Left colon (tissue), 2 donors: ENCODE results near the gene CSNK1A1L. TPM values are rescaled to one million over a fixed set of nuclear protein-coding genes. Genes with fewer than 3 reads are reported as not detected.
A peak's percentile ranks its signal among the peaks of the same experiment; 100 is the strongest.
"Not testable (repeated sequence)": the region's sequence is repeated elsewhere in the genome, so short reads cannot be mapped to it uniquely, and the experiment has no call there.

Experiments
- ATAC-seq: fragments of 200-7000 bp; cut with Tn5 transposase; one replicate; pipeline ENCODE4 v1.9.1; 2020; ENCODE audit warnings: mild to moderate bottlenecking, moderate library complexity
- DNase-seq, 2 donors: peaks; one replicate each; pipeline ENCODE4 v3.0.0-alpha.2; 2020
- intact Hi-C, 2 donors: fragments of 100-400 bp; cut with DNase I in 1 of 2; cut with micrococcal nuclease in 1 of 2; formaldehyde crosslinking; loops; one replicate each; pipeline versions ENCODE4 v1.11.2 to v1.14.0; 2022; cut with DNase I, micrococcal nuclease
- total RNA-seq, 2 donors: library from RNA; stranded (reverse); fragmentation: NEBNext Ultra II Directional; extraction: Animal tissue kit (Norgen Biotek cat#: 25700); gene quantifications; one replicate each; pipeline ENCODE4 v1.2.1, GENCODE V29; 2021
- donor health status: DM: no; HTN: no; CAD: no.
- donor health status: DM: yes; HTN: yes; CAD: no.

The CSNK1A1L gene
- total RNA-seq, 2 donors from 2014 or later = not detected

GRCh38 chr13:37070145-37070695 lies 35.2 kb downstream of the CSNK1A1L start:
- DNase-seq = no peak
- intact Hi-C loops = loop anchor here in 1 of 2 donors (10.0 kb wide), 1 partner anchor 535 kb away; no protein-coding TSS in a partner anchor
- ATAC-seq = no peak

- DNase-seq (no peak), ATAC-seq (no peak)
- intact Hi-C loops = loop anchor here in 1 of 2 donors (10.0 kb wide), 1 partner anchor 535 kb away; no protein-coding TSS in a partner anchor
These were observed 35.8 kb downstream of the CSNK1A1L start for GRCh38 chr13:37069597-37070103.

DNA sequence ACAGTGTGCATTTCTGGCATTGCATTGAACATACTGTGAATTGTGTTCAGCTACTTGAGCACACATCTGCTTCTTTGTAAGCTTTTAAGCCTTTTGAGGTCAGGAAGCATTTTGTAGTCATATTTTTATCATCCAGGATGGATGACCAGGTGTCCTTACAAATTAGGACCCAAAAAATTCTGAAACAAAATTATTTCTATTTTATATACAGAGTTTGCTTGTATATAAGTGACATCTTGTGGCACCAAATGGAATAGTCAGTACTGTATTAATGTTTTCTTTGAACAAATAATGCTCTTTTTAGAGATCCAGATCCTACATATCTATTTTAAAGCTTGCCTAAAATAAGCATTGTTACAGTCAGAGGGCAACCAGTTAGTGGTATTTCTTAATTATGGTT lies 36.5 kb downstream of the CSNK1A1L start:
- ATAC-seq (no peak), DNase-seq (no peak)
- intact Hi-C loops = no loop called here

DNA sequence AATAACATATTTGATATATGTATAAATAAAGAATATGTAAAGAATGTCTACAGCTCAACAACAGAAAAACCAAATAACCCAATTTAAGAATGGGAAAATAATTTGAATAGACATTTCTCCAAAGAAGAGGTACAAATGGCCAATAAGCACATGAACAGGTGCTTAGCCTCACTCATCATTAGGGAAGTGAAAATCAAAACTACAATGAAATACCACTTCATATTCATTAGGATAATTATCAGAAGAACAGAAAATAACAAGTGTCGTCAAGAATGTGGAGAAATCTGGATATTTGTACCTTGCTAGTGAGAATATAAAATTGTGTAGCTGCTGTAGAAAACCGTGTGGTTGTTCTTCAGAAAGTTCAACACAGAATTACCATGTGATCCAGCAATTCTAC lies 37.6 kb downstream of the CSNK1A1L start:
- no peak for DNase-seq
- intact Hi-C loops = no loop called here
- no peak for ATAC-seq

- DNase-seq (no peak), ATAC-seq (no peak)
- intact Hi-C loops = no loop called here
These were observed 39.5 kb downstream of the CSNK1A1L start for GRCh38 chr13:37065890-37066526.

GRCh38 chr13:37059848-37060192 lies 45.6 kb downstream of the CSNK1A1L start:
- intact Hi-C loops = no loop called here
- peak; percentile 14 for ATAC-seq

DNA sequence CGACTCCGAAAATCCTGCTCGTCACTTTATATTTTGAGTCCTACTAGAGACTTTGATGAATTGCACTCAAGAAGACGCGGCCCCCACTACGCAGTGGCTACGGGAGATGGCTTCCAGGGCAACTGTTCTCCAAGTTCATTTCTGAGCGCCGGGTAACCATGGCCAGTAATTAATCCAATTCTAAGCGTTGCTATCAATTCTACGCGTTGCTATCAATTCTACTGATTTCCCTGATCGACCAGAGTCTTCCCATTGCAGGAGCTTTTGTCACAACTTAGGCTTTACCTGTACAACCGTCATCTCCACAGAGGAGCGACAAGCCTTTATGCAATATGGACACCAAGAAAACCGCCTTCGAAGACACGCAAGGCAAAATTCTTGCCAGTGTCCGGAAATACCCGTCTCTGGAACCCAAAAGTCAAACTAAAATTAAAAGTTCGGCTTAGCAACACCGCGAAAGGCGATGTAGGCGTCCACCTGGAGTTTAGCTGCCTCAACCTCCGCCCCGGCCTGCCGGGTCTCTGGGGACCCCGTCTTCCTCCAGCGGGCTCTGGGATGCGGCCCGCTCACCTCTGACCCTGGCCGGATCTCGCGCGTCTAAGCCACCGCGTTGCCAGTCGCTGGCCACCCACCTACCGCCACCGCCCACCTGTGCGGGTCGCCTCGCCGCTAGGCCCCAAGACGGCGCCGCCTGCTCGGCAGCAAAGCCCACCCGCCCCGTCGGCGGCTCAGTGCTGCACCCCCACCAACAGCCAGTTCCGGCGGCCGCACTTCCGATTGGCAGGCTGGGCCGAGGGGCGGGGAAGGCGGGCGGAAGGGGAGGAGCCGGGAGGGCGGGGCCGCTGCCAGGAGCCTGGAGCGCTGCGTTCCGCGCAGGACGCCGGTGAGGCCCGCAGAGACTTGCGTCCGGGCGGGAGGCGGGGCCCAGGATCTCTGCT lies 46.3 kb downstream of the CSNK1A1L start, which contains the start of gene SUPT20H:
TSS of gene SUPT20H (minus strand) at position 779 of the 938 bp plus-strand sequence. CDS start 8,198 bp downstream, outside the sequence.
- intact Hi-C loops = no loop called here
- DNase-seq (peak; percentile 92 to 97), ATAC-seq (peak; percentile 99)

More at GRCh38 chr13:37059848-37060192, 45.6 kb downstream of the CSNK1A1L start:
- DNase-seq = no peak

DNA sequence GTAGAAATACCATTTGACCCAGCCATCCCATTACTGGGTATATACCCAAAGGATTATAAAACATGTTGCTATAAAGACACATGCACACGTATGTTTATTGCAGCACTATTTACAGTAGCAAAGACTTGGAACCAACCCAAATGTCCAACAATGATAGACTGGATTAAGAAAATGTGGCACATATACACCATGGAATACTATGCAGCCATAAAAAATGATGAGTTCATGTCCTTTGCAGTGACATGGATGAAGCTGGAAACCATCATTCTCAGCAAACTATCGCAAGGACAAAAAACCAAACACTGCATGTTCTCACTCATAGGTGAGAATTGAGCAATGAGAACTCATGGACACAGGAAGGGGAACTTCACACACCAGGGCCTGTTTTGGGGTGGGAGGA lies 49.2 kb downstream of the CSNK1A1L start:
- DNase-seq, intact Hi-C loops, ATAC-seq: not testable (repeated sequence)

Other genes with a start within 250 kb of the CSNK1A1L start
- gene SMAD9, start 185.4 kb downstream of the CSNK1A1L start, total RNA-seq = 10 to 100 TPM in 1 of 2 donors, 1 to 10 TPM in 1; 9.7 to 13.0 TPM
- gene ALG5, start 106.3 kb downstream of the CSNK1A1L start, total RNA-seq = 10 to 100 TPM; 26.5 to 34.6 TPM
- 10 to 100 TPM; 17.2 to 19.7 TPM for gene EXOSC8, start 104.9 kb downstream of the CSNK1A1L start, total RNA-seq
- gene SUPT20H, start 46.0 kb downstream of the CSNK1A1L start, total RNA-seq = 10 to 100 TPM; 44.9 to 46.6 TPM